ENCODE data around the gene TP53BP2.
"Not testable (repeated sequence)": the region's sequence is repeated elsewhere in the genome, so short reads cannot be mapped to it uniquely, and the experiment has no call there.

TP53BP2 gene

GRCh38 chr1:223819730-223820514 lies 25.8 kb downstream of the TP53BP2 start:
- DNase-seq = no peak
- H3K27me3 Mint-ChIP-seq = no peaks in the 10 kb centered on the region
- no peak overlapping the region for H3K4me3 Mint-ChIP-seq
- peaks cover 13 to 57% of the 10 kb centered on the region in 2 donors for H3K4me1 Mint-ChIP-seq (ENCODE audit: low read depth in 2 of 2)
- peaks cover 44% of the 10 kb centered on the region for H3K36me3 Mint-ChIP-seq (ENCODE audit: insufficient read depth)
- no peak overlapping the region for H3K27ac Mint-ChIP-seq
- no peaks in the 10 kb centered on the region for H3K9me3 Mint-ChIP-seq
- ATAC-seq (replicated peaks) = no peak

DNA sequence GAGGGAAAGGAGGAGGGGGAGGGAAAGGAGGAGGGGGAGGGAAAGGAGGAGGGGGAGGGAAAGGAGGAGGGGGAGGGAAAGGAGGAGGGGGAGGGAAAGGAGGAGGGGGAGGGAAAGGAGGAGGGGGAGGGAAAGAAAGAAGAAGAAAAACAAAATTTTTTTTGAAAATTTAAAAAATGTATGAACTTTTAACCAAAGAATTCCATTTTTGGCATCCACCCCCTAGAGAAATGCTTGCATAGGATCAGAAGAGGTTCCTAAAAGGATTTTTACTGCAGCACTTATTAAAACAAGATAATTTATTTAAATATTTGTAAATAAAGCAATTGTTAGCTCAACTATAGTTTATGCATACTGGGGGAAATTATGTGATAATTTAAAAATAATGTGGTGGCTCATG lies 28.5 kb downstream of the TP53BP2 start:
- H3K4me1 Mint-ChIP-seq (ENCODE audit: low read depth in 2 of 2) = peaks cover 19 to 48% of the 10 kb centered on the region in 2 donors
- not testable (repeated sequence) for H3K27me3 Mint-ChIP-seq; DNase-seq; H3K4me3 Mint-ChIP-seq; H3K27ac Mint-ChIP-seq; H3K9me3 Mint-ChIP-seq; ATAC-seq (replicated peaks)
- peaks cover 59% of the 10 kb centered on the region for H3K36me3 Mint-ChIP-seq (ENCODE audit: insufficient read depth)

- H3K36me3 Mint-ChIP-seq (ENCODE audit: insufficient read depth) = peaks cover 58% of the 10 kb centered on the region
- ATAC-seq (replicated peaks) (no peak), DNase-seq (no peak)
- H3K27me3 Mint-ChIP-seq = no peaks in the 10 kb centered on the region
- no peaks in the 10 kb centered on the region for H3K9me3 Mint-ChIP-seq
- H3K4me3 Mint-ChIP-seq = no peak overlapping the region
- H3K27ac Mint-ChIP-seq = no peak overlapping the region
- peaks cover 19 to 38% of the 10 kb centered on the region in 2 donors for H3K4me1 Mint-ChIP-seq (ENCODE audit: low read depth in 2 of 2)
Observed at GRCh38 chr1:223815865-223816264, 29.9 kb downstream of the TP53BP2 start.

DNA sequence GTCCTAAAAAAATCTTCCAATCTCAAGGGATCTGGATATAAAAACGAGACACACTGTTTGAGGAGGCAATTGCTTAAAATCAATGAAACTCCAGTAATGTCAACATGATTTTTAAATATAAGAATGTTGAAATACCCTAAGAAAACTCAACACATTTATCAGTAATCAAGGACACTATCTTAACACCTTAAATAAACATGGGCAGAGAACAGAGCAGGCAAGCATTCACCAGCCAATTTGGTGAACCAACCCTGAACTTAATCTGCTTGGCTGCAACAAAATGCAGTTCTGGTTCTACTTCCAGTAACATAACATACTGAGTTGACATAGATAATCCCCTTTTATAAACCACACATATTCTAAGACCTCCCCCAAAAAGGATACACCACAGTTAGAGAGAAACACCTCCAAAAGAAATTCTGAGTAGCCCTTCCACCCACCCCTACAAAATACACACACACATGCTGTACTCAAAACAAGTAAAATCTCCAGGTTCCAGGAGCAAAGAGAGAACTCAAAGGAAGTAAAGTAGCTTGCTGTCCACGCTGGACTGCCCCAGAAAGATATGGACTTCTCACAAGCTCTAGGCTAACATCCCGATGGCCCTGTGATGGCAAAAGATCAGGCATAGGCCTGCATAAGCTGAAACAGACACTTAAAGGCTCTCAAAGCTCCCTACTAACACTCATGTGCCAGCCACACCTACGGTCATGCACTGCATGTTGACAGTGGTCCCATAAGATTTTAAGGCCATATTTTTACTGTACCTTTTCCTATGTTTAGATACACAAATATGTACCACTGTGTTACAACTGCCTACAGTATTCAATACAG lies 30.5 kb downstream of the TP53BP2 start:
- Mint-ChIP-seq H3K27me3 (no peaks in the 10 kb centered on the region), H3K36me3 (ENCODE audit: insufficient read depth) (peaks cover 63% of the 10 kb centered on the region), H3K4me1 (ENCODE audit: low read depth in 2 of 2) (peaks cover 19 to 35% of the 10 kb centered on the region in 2 donors), H3K4me3 (no peak overlapping the region), H3K9me3 (no peaks in the 10 kb centered on the region), H3K27ac (peak overlapping the region in 1 of 2 donors; percentile 59)
- DNase-seq (no peak), ATAC-seq (replicated peaks) (no peak)

DNA sequence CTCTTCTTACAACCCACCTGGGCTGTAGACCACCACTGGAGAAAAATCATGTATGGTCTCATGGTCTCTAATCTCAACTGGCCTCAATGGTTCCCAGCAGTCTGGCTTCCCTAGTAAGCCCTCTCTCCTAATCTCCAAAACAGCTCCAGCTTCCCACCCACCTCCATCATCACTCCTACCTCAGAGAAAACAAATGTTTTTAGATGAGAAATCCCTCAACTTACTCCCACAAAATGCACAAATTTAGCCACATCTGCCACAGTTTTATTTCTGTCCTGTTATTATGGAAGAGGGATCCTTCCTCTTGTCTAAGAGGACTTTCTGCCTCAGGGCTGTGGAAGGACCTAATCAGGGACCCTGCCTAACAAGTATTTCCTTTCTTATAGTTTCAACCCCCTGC lies 32.1 kb downstream of the TP53BP2 start:
- H3K27ac Mint-ChIP-seq = peak overlapping the region; percentile 14 to 36
- H3K4me3 Mint-ChIP-seq = no peak overlapping the region
- DNase-seq (no peak), ATAC-seq (replicated peaks) (no peak)
- no peaks in the 10 kb centered on the region for H3K9me3 Mint-ChIP-seq
- no peaks in the 10 kb centered on the region for H3K27me3 Mint-ChIP-seq
- H3K36me3 Mint-ChIP-seq (ENCODE audit: insufficient read depth) = peaks cover 63% of the 10 kb centered on the region
- peaks cover 19 to 30% of the 10 kb centered on the region in 2 donors for H3K4me1 Mint-ChIP-seq (ENCODE audit: low read depth in 2 of 2)

GRCh38 chr1:223811634-223812101 lies 34.1 kb downstream of the TP53BP2 start:
- DNase-seq (no peak), ATAC-seq (replicated peaks) (peak; percentile 76)
- peaks cover 19 to 30% of the 10 kb centered on the region in 2 donors for H3K4me1 Mint-ChIP-seq (ENCODE audit: low read depth in 2 of 2)
- no peak overlapping the region for H3K27ac Mint-ChIP-seq
- no peaks in the 10 kb centered on the region for H3K9me3 Mint-ChIP-seq
- H3K4me3 Mint-ChIP-seq = no peak overlapping the region
- H3K36me3 Mint-ChIP-seq (ENCODE audit: insufficient read depth) = peaks cover 70% of the 10 kb centered on the region
- H3K27me3 Mint-ChIP-seq = no peaks in the 10 kb centered on the region

DNA sequence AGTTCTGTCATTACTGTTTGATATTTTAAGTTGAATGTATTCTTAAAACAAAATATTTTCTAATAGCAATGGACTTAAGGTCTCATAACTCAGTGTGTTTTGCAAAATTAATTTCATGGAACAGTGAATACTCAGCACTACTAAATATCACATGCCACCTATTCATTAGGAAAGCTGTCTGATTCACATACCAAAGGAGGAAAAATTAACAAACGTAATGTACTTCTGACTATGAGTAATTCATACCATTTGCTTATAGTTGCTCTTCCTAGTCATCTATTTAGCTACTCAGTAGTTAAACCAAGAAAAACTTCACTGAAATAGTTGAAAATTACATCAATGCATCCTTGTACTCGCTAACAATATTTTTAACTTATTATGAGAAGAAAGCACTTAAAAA lies 35.2 kb downstream of the TP53BP2 start:
- Mint-ChIP-seq H3K27me3 (no peaks in the 10 kb centered on the region), H3K9me3 (no peaks in the 10 kb centered on the region), H3K4me1 (ENCODE audit: low read depth in 2 of 2) (peaks cover 19 to 28% of the 10 kb centered on the region in 2 donors), H3K27ac (no peak overlapping the region), H3K4me3 (no peak overlapping the region), H3K36me3 (ENCODE audit: insufficient read depth) (peaks cover 75% of the 10 kb centered on the region)
- ATAC-seq (replicated peaks) (no peak), DNase-seq (no peak)

DNA sequence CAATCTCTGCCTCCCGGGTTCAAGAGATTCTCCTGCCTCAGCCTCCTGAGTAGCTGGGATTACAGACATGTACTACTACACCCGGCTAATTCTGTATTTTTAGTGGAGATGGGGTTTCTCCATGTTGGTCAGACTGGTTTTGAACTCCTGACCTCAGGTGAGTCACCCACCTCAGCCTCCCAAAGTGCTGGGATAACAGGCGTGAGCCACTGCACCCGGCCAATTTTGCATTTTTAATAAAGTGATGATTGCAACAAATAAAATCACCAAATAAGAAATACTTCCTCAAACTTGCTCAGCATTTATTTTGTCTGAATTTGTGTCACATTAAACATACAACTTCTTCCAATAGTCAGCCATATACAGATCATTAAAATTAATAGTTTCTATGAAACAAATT lies 35.8 kb downstream of the TP53BP2 start:
- H3K9me3 Mint-ChIP-seq; H3K4me3 Mint-ChIP-seq; DNase-seq; ATAC-seq (replicated peaks); H3K27ac Mint-ChIP-seq; H3K27me3 Mint-ChIP-seq: not testable (repeated sequence)
- Mint-ChIP-seq H3K4me1 (ENCODE audit: low read depth in 2 of 2) (peaks cover 13 to 23% of the 10 kb centered on the region in 2 donors), H3K36me3 (ENCODE audit: insufficient read depth) (peaks cover 68% of the 10 kb centered on the region)

- H3K4me1 Mint-ChIP-seq (ENCODE audit: low read depth in 2 of 2) = peaks cover 0 to 3% of the 10 kb centered on the region in 2 donors
- H3K9me3 Mint-ChIP-seq = no peaks in the 10 kb centered on the region
- H3K4me3 Mint-ChIP-seq = no peak overlapping the region
- no peaks in the 10 kb centered on the region for H3K27me3 Mint-ChIP-seq
- no peak for ATAC-seq (replicated peaks)
- DNase-seq = no peak
- peak overlapping the region; percentile 27 to 52 for H3K27ac Mint-ChIP-seq
- peaks cover 85% of the 10 kb centered on the region for H3K36me3 Mint-ChIP-seq (ENCODE audit: insufficient read depth)
Observed at GRCh38 chr1:223803211-223803610, 42.5 kb downstream of the TP53BP2 start.

DNA sequence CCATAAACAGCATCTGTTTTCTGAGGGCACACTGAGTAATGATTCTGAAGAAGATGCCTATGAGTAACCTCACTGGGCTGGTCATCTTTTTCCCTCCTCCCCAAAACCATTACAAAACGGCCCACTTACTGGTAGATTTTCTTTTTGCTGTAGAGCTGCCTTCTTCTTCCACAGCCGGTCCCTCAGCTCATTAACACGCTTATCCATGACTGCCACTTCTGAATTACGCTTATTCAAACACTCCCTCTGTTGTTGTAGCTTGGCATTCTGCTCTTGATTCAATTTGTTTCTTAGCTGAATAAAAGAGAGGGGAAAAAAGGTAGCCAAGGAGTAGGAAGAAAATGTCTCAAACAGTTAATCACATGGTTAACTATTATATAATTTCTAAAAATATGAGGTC lies 43.1 kb downstream of the TP53BP2 start:
- Mint-ChIP-seq H3K27ac (peak overlapping the region; percentile 29 to 52), H3K9me3 (no peaks in the 10 kb centered on the region), H3K27me3 (no peaks in the 10 kb centered on the region), H3K4me1 (ENCODE audit: low read depth in 2 of 2) (peaks cover 0 to 3% of the 10 kb centered on the region in 2 donors), H3K4me3 (no peak overlapping the region), H3K36me3 (ENCODE audit: insufficient read depth) (peaks cover 85% of the 10 kb centered on the region)
- ATAC-seq (replicated peaks) = no peak
- DNase-seq = no peak

DNA sequence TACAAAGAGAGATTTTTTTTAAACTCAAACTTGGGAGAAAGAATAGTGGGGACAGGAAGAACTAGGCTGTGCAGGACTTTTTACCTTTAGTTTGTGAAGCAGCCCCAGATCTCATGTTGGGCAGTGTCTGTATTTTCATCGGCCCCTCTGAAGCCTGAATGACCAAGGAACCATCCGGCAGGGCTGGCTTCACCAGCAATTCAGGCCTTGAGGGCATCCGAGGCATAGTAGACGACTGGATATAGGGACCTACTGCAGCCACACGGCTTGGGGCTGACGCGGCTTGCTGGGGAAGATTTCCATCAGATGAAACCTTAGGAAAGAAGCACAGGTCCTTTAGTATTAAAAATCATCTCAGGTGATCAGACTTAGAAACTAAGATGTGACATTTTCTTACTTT lies 43.7 kb downstream of the TP53BP2 start:
- no peak for ATAC-seq (replicated peaks)

GRCh38 chr1:223796210-223796609 lies 49.5 kb downstream of the TP53BP2 start:
- Mint-ChIP-seq H3K4me3 (no peak overlapping the region), H3K27me3 (no peaks in the 10 kb centered on the region), H3K27ac (peak overlapping the region in 1 of 2 donors; percentile 29), H3K36me3 (ENCODE audit: insufficient read depth) (peaks cover 69% of the 10 kb centered on the region), H3K9me3 (no peaks in the 10 kb centered on the region), H3K4me1 (ENCODE audit: low read depth in 2 of 2) (peaks cover 0 to 4% of the 10 kb centered on the region in 2 donors)
- ATAC-seq (replicated peaks) (no peak), DNase-seq (no peak)

More for the DNA sequence above, 43.7 kb downstream of the TP53BP2 start:
- Mint-ChIP-seq H3K27ac (peak overlapping the region; percentile 16 to 29), H3K27me3 (no peaks in the 10 kb centered on the region), H3K9me3 (no peaks in the 10 kb centered on the region), H3K36me3 (ENCODE audit: insufficient read depth) (peaks cover 84% of the 10 kb centered on the region), H3K4me1 (ENCODE audit: low read depth in 2 of 2) (peaks cover 0 to 3% of the 10 kb centered on the region in 2 donors), H3K4me3 (no peak overlapping the region)
- DNase-seq = no peak

GRCh38 chr1:223794136-223794880 lies 51.4 kb downstream of the TP53BP2 start:
- peak overlapping the region in 1 of 2 donors; percentile 49 for H3K27ac Mint-ChIP-seq
- ATAC-seq (replicated peaks) (no peak), DNase-seq (no peak)
- H3K4me3 Mint-ChIP-seq = no peak overlapping the region
- no peaks in the 10 kb centered on the region for H3K27me3 Mint-ChIP-seq
- peaks cover 0 to 4% of the 10 kb centered on the region in 2 donors for H3K4me1 Mint-ChIP-seq (ENCODE audit: low read depth in 2 of 2)
- peaks cover 63% of the 10 kb centered on the region for H3K36me3 Mint-ChIP-seq (ENCODE audit: insufficient read depth)
- no peaks in the 10 kb centered on the region for H3K9me3 Mint-ChIP-seq

Measured in effector memory CD8-positive, alpha-beta T cell (primary cell).